Esophagus muscularis mucosa (tissue), 3 donors: ENCODE data around the gene TDRD7.

ENCODE experiments used
- POLR2A ChIP-seq: fragments of 450-650 bp; IDR thresholded peaks from one replicate; pipeline ENCODE4 v1.6.1; 2017; ENCODE audit warnings: antibody characterized with exemption, moderate library complexity, mild to moderate bottlenecking, low read depth
- TF ChIP-seq, protein P1 (sequence below), 3 experiments: fragments of 200-600 bp in 2 of 3; fragments of 450-650 bp in 1 of 3; sonication (generic) in 2 of 3; IDR thresholded peaks; one replicate each; pipeline ENCODE4 v1.5.1; 2017 to 2019; ENCODE audit warnings: antibody characterized with exemption in 3 of 3, mild to moderate bottlenecking in 2 of 3, moderate library complexity in 1 of 3

GRCh38 chr9:97502222-97502983 lies 90.5 kb downstream of the TDRD7 start:
- TF ChIP-seq, protein P1, sequence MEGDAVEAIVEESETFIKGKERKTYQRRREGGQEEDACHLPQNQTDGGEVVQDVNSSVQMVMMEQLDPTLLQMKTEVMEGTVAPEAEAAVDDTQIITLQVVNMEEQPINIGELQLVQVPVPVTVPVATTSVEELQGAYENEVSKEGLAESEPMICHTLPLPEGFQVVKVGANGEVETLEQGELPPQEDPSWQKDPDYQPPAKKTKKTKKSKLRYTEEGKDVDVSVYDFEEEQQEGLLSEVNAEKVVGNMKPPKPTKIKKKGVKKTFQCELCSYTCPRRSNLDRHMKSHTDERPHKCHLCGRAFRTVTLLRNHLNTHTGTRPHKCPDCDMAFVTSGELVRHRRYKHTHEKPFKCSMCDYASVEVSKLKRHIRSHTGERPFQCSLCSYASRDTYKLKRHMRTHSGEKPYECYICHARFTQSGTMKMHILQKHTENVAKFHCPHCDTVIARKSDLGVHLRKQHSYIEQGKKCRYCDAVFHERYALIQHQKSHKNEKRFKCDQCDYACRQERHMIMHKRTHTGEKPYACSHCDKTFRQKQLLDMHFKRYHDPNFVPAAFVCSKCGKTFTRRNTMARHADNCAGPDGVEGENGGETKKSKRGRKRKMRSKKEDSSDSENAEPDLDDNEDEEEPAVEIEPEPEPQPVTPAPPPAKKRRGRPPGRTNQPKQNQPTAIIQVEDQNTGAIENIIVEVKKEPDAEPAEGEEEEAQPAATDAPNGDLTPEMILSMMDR (IDR thresholded peaks at IDR 0.05) = peak in 2 of 3 experiments; percentile 3 to 6
- no peak for TF ChIP-seq POLR2A
